Fibroblast of lung (primary cell): ENCODE data around the gene PARK7.

Experiments used
- CTCF ChIP-seq, 2 donors: IDR thresholded peaks in 1 of 2; conservative IDR thresholded peaks in 1 of 2; 1 replicate in 1 of 2; 2 replicates in 1 of 2; pipeline ENCODE4 v1.5.1; 2011 to 2012; ENCODE audit warnings: low read length in 2 of 2, control low read depth in 1 of 2, inconsistent platforms in 1 of 2, low read depth in 1 of 2, mild to moderate bottlenecking in 1 of 2
- EZH2 ChIP-seq: IDR thresholded peaks from 2 replicates; pipeline ENCODE4 v1.5.1; 2012; ENCODE audit warnings: low read length, control low read depth, mild to moderate bottlenecking; ENCODE audit errors: missing control alignments

GRCh38 chr1:7942214-7942921 is 19.1 kb upstream of the PARK7 start:
- peak in 1 of 2 donors; percentile 60 for TF ChIP-seq CTCF (conservative IDR thresholded peaks at IDR 0.05 in 1 of 2, IDR thresholded peaks at IDR 0.05 in 1 of 2; ENCODE audit: low read depth in 1 of 2, low read length in 2 of 2)
- TF ChIP-seq EZH2, result no peak
